GM18498 (cell line): ENCODE results near the gene PIGO.

ENCODE experiments used
- ATAC-seq: cut with Tn5 transposase; IDR thresholded peaks from one replicate; pipeline ENCODE4 v1.9.1; 2021; ENCODE audit warnings: mild to moderate bottlenecking, moderate library complexity; ENCODE audit not compliant: unreplicated experiment

The PIGO gene

GRCh38 chr9:35107297-35108290 lies 11.2 kb upstream of the PIGO start:
- no peak for ATAC-seq

GRCh38 chr9:35106343-35106730 lies 9.9 kb upstream of the PIGO start:
- no peak for ATAC-seq

- ATAC-seq = no peak
These were observed 9.4 kb upstream of the PIGO start for GRCh38 chr9:35105571-35106342.

GRCh38 chr9:35105126-35105525 lies 8.7 kb upstream of the PIGO start:
- no peak for ATAC-seq

GRCh38 chr9:35104586-35104985 lies 8.2 kb upstream of the PIGO start:
- ATAC-seq = no peak

- no peak for ATAC-seq
These were observed 7.3 kb upstream of the PIGO start for GRCh38 chr9:35103660-35104191.

GRCh38 chr9:35102769-35103659 lies 6.6 kb upstream of the PIGO start, which contains the start of gene STOML2:
Gene STOML2 (minus strand): TSS chr9:35103131. CDS start chr9:35103094, 37 bp downstream.
- ATAC-seq = peak; percentile 93

- ATAC-seq = no peak
These were observed 6.0 kb upstream of the PIGO start for GRCh38 chr9:35102465-35102768.

GRCh38 chr9:35097573-35097972 lies 1.2 kb upstream of the PIGO start:
- no peak for ATAC-seq

- ATAC-seq = no peak
These were observed 4.9 kb downstream of the PIGO start for GRCh38 chr9:35091536-35091935.

- no peak for ATAC-seq
These were observed 7.0 kb downstream of the PIGO start for GRCh38 chr9:35089434-35089833.

- no peak for ATAC-seq
These were observed 11.3 kb downstream of the PIGO start for GRCh38 chr9:35085078-35085477.

GRCh38 chr9:35079426-35080341 lies 16.7 kb downstream of the PIGO start, which contains the start of gene FANCG:
Gene FANCG (minus strand): TSS chr9:35079942. CDS start chr9:35079524, 418 bp downstream.
- peak; percentile 92 for ATAC-seq

- no peak for ATAC-seq
These were observed 17.4 kb downstream of the PIGO start for GRCh38 chr9:35079041-35079425.

GRCh38 chr9:35078066-35078465 lies 18.3 kb downstream of the PIGO start:
- ATAC-seq = no peak

- ATAC-seq = no peak
These were observed 19.5 kb downstream of the PIGO start for GRCh38 chr9:35076848-35077247.

- no peak for ATAC-seq
These were observed 21.0 kb downstream of the PIGO start for GRCh38 chr9:35075358-35075757.

- no peak for ATAC-seq
These were observed 21.6 kb downstream of the PIGO start for GRCh38 chr9:35074791-35075190.

- no peak for ATAC-seq
These were observed 22.2 kb downstream of the PIGO start for GRCh38 chr9:35074141-35074540.

- ATAC-seq = no peak
These were observed 23.1 kb downstream of the PIGO start for GRCh38 chr9:35073279-35073612.
